IMR-90 (cell line): ENCODE data around the gene FOXS1. TPM values are rescaled to one million over a fixed set of nuclear protein-coding genes. Genes with fewer than 3 reads are reported as not detected.

ENCODE experiments used
- ATAC-seq: fragments of 200-7000 bp; cut with Tn5 transposase; 2 replicates; pipeline ENCODE4 v1.9.1; 2020; ENCODE audit warnings: low read depth, mild to moderate bottlenecking, moderate library complexity
- BruUV-seq: library from RNA; stranded (reverse); fragments of 400-500 nt; replicated peaks from 2 replicates; lab custom pipeline; 2021; lab: Mats Ljungman, UMichigan
- CTCF ChIA-PET: fragments of 300-600 bp; formaldehyde crosslinking; extraction: SDS; loops from one replicate; lab custom pipeline; 2021; ENCODE audit warnings: antibody characterized with exemption; lab: Yijun Ruan, JAX
- POLR2A ChIA-PET: fragments of 300-600 bp; sonication (Branson Sonifier 250); formaldehyde crosslinking; loops from one replicate; lab custom pipeline; 2022; ENCODE audit warnings: antibody characterized with exemption; ENCODE audit not compliant: unreplicated experiment; lab: Charles Lee
- DNase-seq: peaks from one replicate; pipeline ENCODE4 v3.0.0; 2013
- H2AFZ ChIP-seq: replicated peaks from 2 replicates; pipeline ENCODE3; 2013; ENCODE audit warnings: low read length, mild to moderate bottlenecking; ENCODE audit not compliant: poor library complexity
- H2AK5ac ChIP-seq: 2 replicates; pipeline ENCODE4 v1.6.1; 2013; ENCODE audit warnings: low read depth, low read length, inconsistent platforms
- H2AK9ac ChIP-seq: replicated peaks from 2 replicates; pipeline ENCODE3; 2013; ENCODE audit warnings: mild to moderate bottlenecking, low read depth, low read length, moderate library complexity; ENCODE audit not compliant: poor library complexity
- H2BK120ac ChIP-seq: 2 replicates; pipeline ENCODE4 v1.6.1; 2013; ENCODE audit warnings: low read depth, low read length, inconsistent platforms
- H2BK15ac ChIP-seq: 3 replicates; pipeline ENCODE4 v1.6.1; 2013; ENCODE audit warnings: low read depth, low read length, inconsistent platforms
- H2BK20ac ChIP-seq: 2 replicates; pipeline ENCODE4 v1.6.1; 2013; ENCODE audit warnings: low read depth, mild to moderate bottlenecking, inconsistent platforms, low read length, moderate library complexity
- H2BK5ac ChIP-seq: 2 replicates; pipeline ENCODE4 v1.6.1; 2013; ENCODE audit warnings: mild to moderate bottlenecking, low read depth, low read length, inconsistent platforms; ENCODE audit not compliant: poor library complexity, severe bottlenecking
- H3K14ac ChIP-seq: replicated peaks from 2 replicates; pipeline ENCODE4 v1.6.1; 2013; ENCODE audit warnings: low read depth, low read length, inconsistent platforms
- H3K18ac ChIP-seq: 2 replicates; pipeline ENCODE4 v1.6.1; 2013; ENCODE audit warnings: low read depth, low read length, control low read depth
- H3K23ac ChIP-seq: 2 replicates; pipeline ENCODE4 v1.6.1; 2013; ENCODE audit warnings: low read depth, low read length, inconsistent platforms
- H3K27ac ChIP-seq: 2 replicates; pipeline ENCODE4 v1.5.1; 2013; ENCODE audit warnings: mild to moderate bottlenecking, control low read depth, low read length; ENCODE audit not compliant: insufficient read depth
- H3K27me3 ChIP-seq: 2 replicates; pipeline ENCODE4 v1.6.1; 2013; ENCODE audit warnings: low read length; ENCODE audit not compliant: control insufficient read depth, insufficient read depth
- H3K36me3 ChIP-seq: 2 replicates; pipeline ENCODE4 v1.6.1; 2013; ENCODE audit warnings: low read length, mixed read lengths; ENCODE audit not compliant: control insufficient read depth, insufficient read depth
- H3K4ac ChIP-seq: 2 replicates; pipeline ENCODE4 v1.6.1; 2013; ENCODE audit warnings: low read depth, low read length, inconsistent platforms
- H3K4me1 ChIP-seq: 2 replicates; pipeline ENCODE4 v1.6.1; 2013; ENCODE audit warnings: low read length, mixed read lengths; ENCODE audit not compliant: control insufficient read depth, insufficient read depth
- H3K4me2 ChIP-seq: 2 replicates; pipeline ENCODE4 v1.6.1; 2013; ENCODE audit warnings: low read depth, mild to moderate bottlenecking, control low read depth, low read length, moderate library complexity
- H3K4me3 ChIP-seq: 2 replicates; pipeline ENCODE4 v1.5.1; 2013; ENCODE audit warnings: low read depth, mild to moderate bottlenecking, control low read depth, low read length, moderate library complexity; ENCODE audit not compliant: insufficient read depth
- H3K56ac ChIP-seq: 2 replicates; pipeline ENCODE4 v1.6.1; 2013; ENCODE audit warnings: low read length, inconsistent platforms; ENCODE audit not compliant: insufficient read depth; ENCODE audit errors: extremely low read depth
- H3K79me1 ChIP-seq, 2 experiments: 2 replicates each; pipeline ENCODE4 v1.6.1; 2013; ENCODE audit warnings: low read length in 2 of 2, inconsistent platforms in 1 of 2, low read depth in 1 of 2
- H3K9ac ChIP-seq: 2 replicates; pipeline ENCODE4 v1.6.1; 2013; ENCODE audit warnings: low read depth, low read length, control low read depth
- H3K9me1 ChIP-seq: 2 replicates; pipeline ENCODE4 v1.6.1; 2013; ENCODE audit warnings: low read length, inconsistent platforms; ENCODE audit not compliant: insufficient read depth
- H3K9me3 ChIP-seq: 2 replicates; pipeline ENCODE4 v1.6.1; 2013; ENCODE audit warnings: low read length; ENCODE audit not compliant: control insufficient read depth, insufficient read depth
- H4K20me1 ChIP-seq: 2 replicates; pipeline ENCODE4 v1.6.1; 2013; ENCODE audit warnings: low read length, inconsistent platforms; ENCODE audit not compliant: insufficient read depth
- H4K5ac ChIP-seq: 2 replicates; pipeline ENCODE4 v1.6.1; 2013; ENCODE audit warnings: mild to moderate bottlenecking, low read depth, low read length, control low read depth
- H4K8ac ChIP-seq, 2 experiments: 2 replicates each; pipeline ENCODE4 v1.6.1; 2013; ENCODE audit warnings: low read depth in 2 of 2, low read length in 2 of 2, control low read depth in 1 of 2, inconsistent platforms in 1 of 2
- H4K91ac ChIP-seq: 2 replicates; pipeline ENCODE4 v1.6.1; 2013; ENCODE audit warnings: low read depth, low read length, inconsistent platforms; ENCODE audit not compliant: insufficient read depth
- FOS ChIP-seq: fragments of 150-350 bp; IDR thresholded peaks from 2 replicates; pipeline ENCODE4 v1.6.1; 2016; ENCODE audit warnings: low read depth, low read length
- MAFK ChIP-seq: IDR thresholded peaks from 2 replicates; pipeline ENCODE4 v1.6.1; 2012; ENCODE audit warnings: low read depth, low read length, improper control_type of control experiment
- NFE2L2 ChIP-seq: fragments of 150-350 bp; IDR thresholded peaks from 2 replicates; pipeline ENCODE4 v1.6.1; 2016; ENCODE audit warnings: low read depth, mild to moderate bottlenecking, low read length
- RFX5 ChIP-seq: IDR thresholded peaks from 2 replicates; pipeline ENCODE4 v1.8.0; 2012; ENCODE audit warnings: low read depth, mild to moderate bottlenecking, low read length, moderate library complexity
- WGBS, 2 experiments: methylation state at CpG; one replicate each; pipeline versions ENCODE4 v1.1.5 to v1.1.7; 2013; ENCODE audit warnings: missing lambda C conversion rate in 2 of 2; ENCODE audit not compliant: insufficient read length in 1 of 2; ENCODE audit errors: extremely low coverage in 2 of 2; 5-methylcytosine and 5-hydroxymethylcytosine counted together
- dilution Hi-C: fragments of 300-500 bp; cut with HindIII; formaldehyde crosslinking; loops from one replicate; pipeline ENCODE4 v1.14.3; 2018; ENCODE audit warnings: low sequenced_read_pairs; ENCODE audit not compliant: unreplicated experiment
- in situ Hi-C: fragments of 300-500 bp; cut with MboI; formaldehyde crosslinking; loops from 3 replicates; pipeline ENCODE4 v1.14.3; 2019; ENCODE audit warnings: low sequenced_read_pairs, inconsistent platforms, mixed read lengths
- intact Hi-C: fragments of 100-400 bp; cut with micrococcal nuclease; formaldehyde crosslinking; loops from 2 replicates; pipeline ENCODE4 v1.10.0; 2022
- polyA plus RNA-seq, 3 experiments: library from polyadenylated mRNA; depleted of rRNA; stranded (reverse); fragments of >200 nt; gene quantifications; 2 replicates each; pipeline ENCODE4 v1.2.3, GENCODE V29; 2012; ENCODE audit warnings: low replicate concordance in 1 of 3
- total RNA-seq: library from RNA; depleted of rRNA; stranded (reverse); fragments of >200 nt; gene quantifications from 2 replicates; pipeline ENCODE4 v1.2.3, GENCODE V29; 2012

The FOXS1 gene
- total and polyA plus RNA-seq, 2 of the 4 experiments (the other 2 are of a cell fraction), result not detected

DNA sequence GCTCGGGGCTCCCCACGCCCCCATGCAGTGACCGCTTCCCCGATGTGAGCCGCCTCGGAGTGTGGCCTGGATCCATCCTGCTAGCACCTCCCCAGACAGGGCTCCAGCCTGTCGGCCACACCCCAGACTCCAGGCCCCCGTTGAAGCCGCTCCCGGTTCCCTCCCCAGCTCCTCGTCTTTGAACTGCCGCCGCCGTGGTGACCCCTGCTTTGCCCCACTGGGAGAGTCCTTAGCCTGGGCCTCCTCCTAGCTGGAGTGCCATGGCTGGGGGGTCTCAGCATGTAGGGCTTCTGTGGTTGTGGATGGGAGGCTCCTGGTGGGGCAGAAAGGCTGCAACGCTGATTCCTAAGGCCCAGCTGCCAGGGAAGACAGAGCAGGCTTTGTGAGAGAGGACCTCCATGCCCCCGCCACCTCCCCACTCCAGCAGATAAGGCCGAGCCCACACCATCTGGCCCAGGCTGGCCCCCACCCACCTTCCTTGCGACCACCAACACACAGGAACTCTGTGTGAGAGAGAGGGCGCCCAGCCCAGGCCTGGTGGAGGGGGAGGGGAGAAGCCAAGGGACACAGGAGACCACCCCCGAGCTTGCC lies 11.4 kb downstream of the FOXS1 start:
- Histone ChIP-seq H2AK9ac (no peak overlapping the region), H3K9me1 (peaks cover 31% of the 10 kb centered on the region), H3K27me3 (peaks cover 8% of the 10 kb centered on the region), H2BK15ac (no peak overlapping the region), H4K20me1 (peaks cover 28% of the 10 kb centered on the region), H3K23ac (no peak overlapping the region), H3K27ac (no peak overlapping the region), H2BK20ac (no peak overlapping the region), H3K79me1 (0 out of 4 replicates have a peak, but pooled peaks cover 0 to 4% of the 10 kb centered on the region in 2 experiments), H2AFZ (no peak overlapping the region), H3K4me3 (no peak overlapping the region), H3K9me3 (no peaks in the 10 kb centered on the region), H2BK5ac (no peak overlapping the region), H3K56ac (no peak overlapping the region), H4K5ac (no peak overlapping the region), H3K18ac (no peak overlapping the region), H4K91ac (no peak overlapping the region), H2AK5ac (no peak overlapping the region), H3K36me3 (no peaks in the 10 kb centered on the region), H3K4me1 (peaks cover 15% of the 10 kb centered on the region), H3K4ac (no peak overlapping the region), H3K14ac (no peak overlapping the region), H4K8ac (no peak overlapping the region), H3K9ac (no peak overlapping the region), H3K4me2 (no peak overlapping the region), H2BK120ac (no peak overlapping the region)
- TF ChIP-seq MAFK, result no peak
- TF ChIP-seq NFE2L2, result no peak
- no peak for TF ChIP-seq FOS
- TF ChIP-seq RFX5, result no peak
- dilution Hi-C loops, result no loop called here
- ChIA-PET POLR2A (no interaction called here), CTCF (interaction anchor here (1.0 to 1.3 kb wide), 2 partner anchors 11 to 172 kb away, joined by 3 to 4 read pairs; no protein-coding TSS in a partner anchor)
- DNase-seq (no peak), ATAC-seq (no peak)
- in situ Hi-C loops, result loop anchor here (25.0 kb wide), 2 partner anchors 653 to 828 kb away; partner anchors contain the start of gene C20orf203
- intact Hi-C loops, result no loop called here
- no TSS peak for BruUV-seq
- WGBS, 2 experiments, result no CpG with 5 or more reads among the region's 20 CpGs
